Myocyte (in vitro differentiated cells): ENCODE data around the gene NPEPL1. TPM values are rescaled to one million over a fixed set of nuclear protein-coding genes. Genes with fewer than 3 reads are reported as not detected.
"Not testable (repeated sequence)": the region's sequence is repeated elsewhere in the genome, so short reads cannot be mapped to it uniquely, and the experiment has no call there.

Experiments
- DNase-seq: peaks from one replicate; pipeline ENCODE4 v3.0.0-alpha.2; 2012; ENCODE audit warnings: low read depth
- total RNA-seq: library from RNA; depleted of rRNA; stranded (reverse); fragments of >200 nt; gene quantifications from 2 replicates; pipeline ENCODE4 v1.2.3, GENCODE V29; 2014

NPEPL1 gene
- total RNA-seq, 1 donor from 2014 or later: 26.1 TPM

GRCh38 chr20:58756450-58756775, 63.8 kb downstream of the NPEPL1 start:
- no peak for DNase-seq

- DNase-seq: not testable (repeated sequence)
These were observed 65.0 kb downstream of the NPEPL1 start for GRCh38 chr20:58757647-58758046.

- no peak for DNase-seq
These were observed 67.3 kb downstream of the NPEPL1 start for GRCh38 chr20:58759947-58760346.

- no peak for DNase-seq
These were observed 68.3 kb downstream of the NPEPL1 start for GRCh38 chr20:58760856-58761255.

- no peak for DNase-seq
These were observed 69.5 kb downstream of the NPEPL1 start for GRCh38 chr20:58762120-58762519.

- DNase-seq: no peak
These were observed 70.5 kb downstream of the NPEPL1 start for GRCh38 chr20:58763076-58763475.

Other genes starting within 250 kb of the NPEPL1 start
- 0.11 and 0.21 TPM in 2 replicates for gene APCDD1L, start 177.4 kb upstream of the NPEPL1 start, total RNA-seq
- 18.5 and 25.0 TPM in 2 replicates for gene STX16, start 41.5 kb upstream of the NPEPL1 start, total RNA-seq
- gene GNAS-AS1, start 158.1 kb downstream of the NPEPL1 start, total RNA-seq: not detected in 2 replicates
- gene GNAS, start 159.9 kb downstream of the NPEPL1 start, total RNA-seq: 684 and 714 TPM in 2 replicates